ENCODE data around the gene HEPACAM.

DNA sequence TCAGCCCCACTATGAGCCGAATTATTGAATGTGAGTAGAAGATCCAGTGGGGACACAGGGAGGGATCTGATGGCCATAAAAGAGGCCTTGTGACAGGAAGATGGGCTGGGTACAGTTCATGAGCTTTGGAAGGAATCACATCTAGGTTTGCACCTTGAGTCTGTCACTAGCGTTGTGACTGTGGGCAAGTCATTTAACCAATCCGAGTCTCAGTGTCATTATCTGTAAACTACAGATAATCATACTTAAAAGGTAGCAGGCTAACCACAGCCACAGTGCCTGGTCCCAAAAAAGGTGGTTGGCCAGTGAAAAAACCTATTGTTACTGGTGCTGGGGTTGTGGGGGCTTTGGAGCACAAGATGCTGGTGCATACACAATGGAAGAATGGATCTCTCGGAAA, 13.0 kb downstream of the HEPACAM start:
- TF ChIP-seq POLR2AphosphoS5 (IDR thresholded peaks at IDR 0.05) (no peak), POLR2A (IDR thresholded peaks at IDR 0.05) (no peak)
